ENCODE data around the gene LRP5.

DNA sequence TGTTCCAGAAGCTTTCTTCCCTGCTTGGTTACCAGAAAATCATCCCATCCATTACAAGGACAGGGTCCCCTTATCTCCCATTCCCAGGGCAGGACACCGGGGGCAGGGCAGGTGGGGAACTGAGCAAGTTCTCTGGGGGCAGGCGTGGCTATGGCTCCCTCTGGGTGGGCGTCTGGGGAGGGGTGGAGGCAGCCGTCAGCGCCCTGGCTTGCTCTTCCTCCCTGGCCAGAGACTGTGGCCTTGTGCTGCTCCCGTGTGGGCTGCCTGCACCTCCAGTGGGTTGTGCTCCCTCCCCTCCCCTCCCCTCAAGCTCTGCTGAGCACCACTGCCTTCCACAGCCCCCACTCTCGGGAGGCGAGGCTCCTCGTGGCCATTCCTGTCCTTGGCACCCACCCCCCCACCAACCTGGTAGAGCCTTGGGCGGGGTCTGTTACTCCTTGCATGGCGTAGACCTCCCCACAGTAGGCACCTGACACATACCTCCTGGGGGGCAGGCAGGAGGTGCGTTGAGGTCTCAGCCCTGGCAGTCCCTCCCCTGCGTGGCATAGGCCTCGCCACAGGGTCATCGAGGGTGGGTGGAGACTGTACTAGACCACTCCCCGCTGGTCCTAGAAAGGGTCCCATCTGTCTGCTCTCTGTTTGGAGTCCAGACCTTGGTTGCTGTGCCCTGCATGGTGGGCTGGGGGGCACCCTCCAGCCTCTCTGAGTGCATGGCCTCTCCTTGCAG lies 123.9 kb downstream of the LRP5 start:
- no peak for TF ChIP-seq EZH2 (IDR thresholded peaks at IDR 0.05; ENCODE audit: low read depth, unreplicated experiment)
- TF ChIP-seq, protein P1, sequence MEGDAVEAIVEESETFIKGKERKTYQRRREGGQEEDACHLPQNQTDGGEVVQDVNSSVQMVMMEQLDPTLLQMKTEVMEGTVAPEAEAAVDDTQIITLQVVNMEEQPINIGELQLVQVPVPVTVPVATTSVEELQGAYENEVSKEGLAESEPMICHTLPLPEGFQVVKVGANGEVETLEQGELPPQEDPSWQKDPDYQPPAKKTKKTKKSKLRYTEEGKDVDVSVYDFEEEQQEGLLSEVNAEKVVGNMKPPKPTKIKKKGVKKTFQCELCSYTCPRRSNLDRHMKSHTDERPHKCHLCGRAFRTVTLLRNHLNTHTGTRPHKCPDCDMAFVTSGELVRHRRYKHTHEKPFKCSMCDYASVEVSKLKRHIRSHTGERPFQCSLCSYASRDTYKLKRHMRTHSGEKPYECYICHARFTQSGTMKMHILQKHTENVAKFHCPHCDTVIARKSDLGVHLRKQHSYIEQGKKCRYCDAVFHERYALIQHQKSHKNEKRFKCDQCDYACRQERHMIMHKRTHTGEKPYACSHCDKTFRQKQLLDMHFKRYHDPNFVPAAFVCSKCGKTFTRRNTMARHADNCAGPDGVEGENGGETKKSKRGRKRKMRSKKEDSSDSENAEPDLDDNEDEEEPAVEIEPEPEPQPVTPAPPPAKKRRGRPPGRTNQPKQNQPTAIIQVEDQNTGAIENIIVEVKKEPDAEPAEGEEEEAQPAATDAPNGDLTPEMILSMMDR (conservative IDR thresholded peaks at IDR 0.05; ENCODE audit: low read depth in 2 of 2), result no peak
- TF ChIP-seq POLR2AphosphoS5 (IDR thresholded peaks at IDR 0.05; ENCODE audit: low read depth), result no peak
- no peak for TF ChIP-seq CREB1 (CRISPR knock-in tag; IDR thresholded peaks at IDR 0.05; ENCODE audit: low read depth)
- TF ChIP-seq EZH2phosphoT487 (IDR thresholded peaks at IDR 0.05; ENCODE audit: unreplicated experiment), result no peak
- no peak for TF ChIP-seq ZNF114 (CRISPR knock-in tag; IDR thresholded peaks at IDR 0.05)
- TF ChIP-seq, protein P2, sequence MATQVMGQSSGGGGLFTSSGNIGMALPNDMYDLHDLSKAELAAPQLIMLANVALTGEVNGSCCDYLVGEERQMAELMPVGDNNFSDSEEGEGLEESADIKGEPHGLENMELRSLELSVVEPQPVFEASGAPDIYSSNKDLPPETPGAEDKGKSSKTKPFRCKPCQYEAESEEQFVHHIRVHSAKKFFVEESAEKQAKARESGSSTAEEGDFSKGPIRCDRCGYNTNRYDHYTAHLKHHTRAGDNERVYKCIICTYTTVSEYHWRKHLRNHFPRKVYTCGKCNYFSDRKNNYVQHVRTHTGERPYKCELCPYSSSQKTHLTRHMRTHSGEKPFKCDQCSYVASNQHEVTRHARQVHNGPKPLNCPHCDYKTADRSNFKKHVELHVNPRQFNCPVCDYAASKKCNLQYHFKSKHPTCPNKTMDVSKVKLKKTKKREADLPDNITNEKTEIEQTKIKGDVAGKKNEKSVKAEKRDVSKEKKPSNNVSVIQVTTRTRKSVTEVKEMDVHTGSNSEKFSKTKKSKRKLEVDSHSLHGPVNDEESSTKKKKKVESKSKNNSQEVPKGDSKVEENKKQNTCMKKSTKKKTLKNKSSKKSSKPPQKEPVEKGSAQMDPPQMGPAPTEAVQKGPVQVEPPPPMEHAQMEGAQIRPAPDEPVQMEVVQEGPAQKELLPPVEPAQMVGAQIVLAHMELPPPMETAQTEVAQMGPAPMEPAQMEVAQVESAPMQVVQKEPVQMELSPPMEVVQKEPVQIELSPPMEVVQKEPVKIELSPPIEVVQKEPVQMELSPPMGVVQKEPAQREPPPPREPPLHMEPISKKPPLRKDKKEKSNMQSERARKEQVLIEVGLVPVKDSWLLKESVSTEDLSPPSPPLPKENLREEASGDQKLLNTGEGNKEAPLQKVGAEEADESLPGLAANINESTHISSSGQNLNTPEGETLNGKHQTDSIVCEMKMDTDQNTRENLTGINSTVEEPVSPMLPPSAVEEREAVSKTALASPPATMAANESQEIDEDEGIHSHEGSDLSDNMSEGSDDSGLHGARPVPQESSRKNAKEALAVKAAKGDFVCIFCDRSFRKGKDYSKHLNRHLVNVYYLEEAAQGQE (IDR thresholded peaks at IDR 0.05; ENCODE audit: unreplicated experiment), result no peak
- TF ChIP-seq STAT1 (IDR thresholded peaks at IDR 0.05; ENCODE audit: unreplicated experiment), result no peak
- no peak for TF ChIP-seq JUNB (IDR thresholded peaks at IDR 0.05; ENCODE audit: unreplicated experiment)
- TF ChIP-seq, protein P3, sequence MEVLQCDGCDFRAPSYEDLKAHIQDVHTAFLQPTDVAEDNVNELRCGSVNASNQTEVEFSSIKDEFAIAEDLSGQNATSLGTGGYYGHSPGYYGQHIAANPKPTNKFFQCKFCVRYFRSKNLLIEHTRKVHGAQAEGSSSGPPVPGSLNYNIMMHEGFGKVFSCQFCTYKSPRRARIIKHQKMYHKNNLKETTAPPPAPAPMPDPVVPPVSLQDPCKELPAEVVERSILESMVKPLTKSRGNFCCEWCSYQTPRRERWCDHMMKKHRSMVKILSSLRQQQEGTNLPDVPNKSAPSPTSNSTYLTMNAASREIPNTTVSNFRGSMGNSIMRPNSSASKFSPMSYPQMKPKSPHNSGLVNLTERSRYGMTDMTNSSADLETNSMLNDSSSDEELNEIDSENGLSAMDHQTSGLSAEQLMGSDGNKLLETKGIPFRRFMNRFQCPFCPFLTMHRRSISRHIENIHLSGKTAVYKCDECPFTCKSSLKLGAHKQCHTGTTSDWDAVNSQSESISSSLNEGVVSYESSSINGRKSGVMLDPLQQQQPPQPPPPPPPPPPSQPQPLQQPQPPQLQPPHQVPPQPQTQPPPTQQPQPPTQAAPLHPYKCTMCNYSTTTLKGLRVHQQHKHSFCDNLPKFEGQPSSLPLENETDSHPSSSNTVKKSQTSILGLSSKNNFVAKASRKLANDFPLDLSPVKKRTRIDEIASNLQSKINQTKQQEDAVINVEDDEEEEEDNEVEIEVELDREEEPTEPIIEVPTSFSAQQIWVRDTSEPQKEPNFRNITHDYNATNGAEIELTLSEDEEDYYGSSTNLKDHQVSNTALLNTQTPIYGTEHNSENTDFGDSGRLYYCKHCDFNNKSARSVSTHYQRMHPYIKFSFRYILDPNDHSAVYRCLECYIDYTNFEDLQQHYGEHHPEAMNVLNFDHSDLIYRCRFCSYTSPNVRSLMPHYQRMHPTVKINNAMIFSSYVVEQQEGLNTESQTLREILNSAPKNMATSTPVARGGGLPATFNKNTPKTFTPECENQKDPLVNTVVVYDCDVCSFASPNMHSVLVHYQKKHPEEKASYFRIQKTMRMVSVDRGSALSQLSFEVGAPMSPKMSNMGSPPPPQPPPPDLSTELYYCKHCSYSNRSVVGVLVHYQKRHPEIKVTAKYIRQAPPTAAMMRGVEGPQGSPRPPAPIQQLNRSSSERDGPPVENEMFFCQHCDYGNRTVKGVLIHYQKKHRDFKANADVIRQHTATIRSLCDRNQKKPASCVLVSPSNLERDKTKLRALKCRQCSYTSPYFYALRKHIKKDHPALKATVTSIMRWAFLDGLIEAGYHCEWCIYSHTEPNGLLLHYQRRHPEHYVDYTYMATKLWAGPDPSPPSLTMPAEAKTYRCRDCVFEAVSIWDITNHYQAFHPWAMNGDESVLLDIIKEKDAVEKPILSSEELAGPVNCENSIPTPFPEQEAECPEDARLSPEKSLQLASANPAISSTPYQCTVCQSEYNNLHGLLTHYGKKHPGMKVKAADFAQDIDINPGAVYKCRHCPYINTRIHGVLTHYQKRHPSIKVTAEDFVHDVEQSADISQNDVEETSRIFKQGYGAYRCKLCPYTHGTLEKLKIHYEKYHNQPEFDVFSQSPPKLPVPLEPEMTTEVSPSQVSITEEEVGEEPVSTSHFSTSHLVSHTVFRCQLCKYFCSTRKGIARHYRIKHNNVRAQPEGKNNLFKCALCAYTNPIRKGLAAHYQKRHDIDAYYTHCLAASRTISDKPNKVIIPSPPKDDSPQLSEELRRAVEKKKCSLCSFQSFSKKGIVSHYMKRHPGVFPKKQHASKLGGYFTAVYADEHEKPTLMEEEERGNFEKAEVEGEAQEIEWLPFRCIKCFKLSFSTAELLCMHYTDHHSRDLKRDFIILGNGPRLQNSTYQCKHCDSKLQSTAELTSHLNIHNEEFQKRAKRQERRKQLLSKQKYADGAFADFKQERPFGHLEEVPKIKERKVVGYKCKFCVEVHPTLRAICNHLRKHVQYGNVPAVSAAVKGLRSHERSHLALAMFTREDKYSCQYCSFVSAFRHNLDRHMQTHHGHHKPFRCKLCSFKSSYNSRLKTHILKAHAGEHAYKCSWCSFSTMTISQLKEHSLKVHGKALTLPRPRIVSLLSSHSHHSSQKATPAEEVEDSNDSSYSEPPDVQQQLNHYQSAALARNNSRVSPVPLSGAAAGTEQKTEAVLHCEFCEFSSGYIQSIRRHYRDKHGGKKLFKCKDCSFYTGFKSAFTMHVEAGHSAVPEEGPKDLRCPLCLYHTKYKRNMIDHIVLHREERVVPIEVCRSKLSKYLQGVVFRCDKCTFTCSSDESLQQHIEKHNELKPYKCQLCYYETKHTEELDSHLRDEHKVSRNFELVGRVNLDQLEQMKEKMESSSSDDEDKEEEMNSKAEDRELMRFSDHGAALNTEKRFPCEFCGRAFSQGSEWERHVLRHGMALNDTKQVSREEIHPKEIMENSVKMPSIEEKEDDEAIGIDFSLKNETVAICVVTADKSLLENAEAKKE (CRISPR knock-in tag; IDR thresholded peaks at IDR 0.05), result no peak
- TF ChIP-seq, protein P4, sequence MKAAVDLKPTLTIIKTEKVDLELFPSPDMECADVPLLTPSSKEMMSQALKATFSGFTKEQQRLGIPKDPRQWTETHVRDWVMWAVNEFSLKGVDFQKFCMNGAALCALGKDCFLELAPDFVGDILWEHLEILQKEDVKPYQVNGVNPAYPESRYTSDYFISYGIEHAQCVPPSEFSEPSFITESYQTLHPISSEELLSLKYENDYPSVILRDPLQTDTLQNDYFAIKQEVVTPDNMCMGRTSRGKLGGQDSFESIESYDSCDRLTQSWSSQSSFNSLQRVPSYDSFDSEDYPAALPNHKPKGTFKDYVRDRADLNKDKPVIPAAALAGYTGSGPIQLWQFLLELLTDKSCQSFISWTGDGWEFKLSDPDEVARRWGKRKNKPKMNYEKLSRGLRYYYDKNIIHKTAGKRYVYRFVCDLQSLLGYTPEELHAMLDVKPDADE (IDR thresholded peaks at IDR 0.05), result no peak
- TF ChIP-seq ZNF331 (CRISPR knock-in tag; IDR thresholded peaks at IDR 0.05; ENCODE audit: low read depth), result no peak
- no peak for TF ChIP-seq NANOG (IDR thresholded peaks at IDR 0.05; ENCODE audit: borderline replicate concordance)
